Duodenal mucosa (tissue), 2 donors: Measurements from ENCODE around the gene MTCL3.
A peak's percentile ranks its signal among the peaks of the same experiment; 100 is the strongest.

Experiments used
- H3K27ac ChIP-seq: one replicate; pipeline ENCODE4 v1.7.0; 2013; ENCODE audit warnings: low read depth, low read length
- H3K27me3 ChIP-seq, 2 donors: one replicate each; pipeline ENCODE4 v1.7.0; 2013; ENCODE audit warnings: low read length in 2 of 2, control low read depth in 1 of 2; ENCODE audit not compliant: insufficient read depth in 2 of 2, control insufficient read depth in 1 of 2
- H3K36me3 ChIP-seq, 2 donors: one replicate each; pipeline ENCODE4 v1.7.0; 2013; ENCODE audit warnings: low read length in 2 of 2, control low read depth in 1 of 2; ENCODE audit not compliant: insufficient read depth in 2 of 2, control insufficient read depth in 1 of 2
- H3K4me1 ChIP-seq, 2 donors: one replicate each; pipeline ENCODE4 v1.7.0; 2013; ENCODE audit warnings: low read length in 2 of 2, control low read depth in 1 of 2; ENCODE audit not compliant: insufficient read depth in 2 of 2, control insufficient read depth in 1 of 2
- H3K4me3 ChIP-seq, 2 donors: one replicate each; pipeline ENCODE4 v1.7.0; 2013; ENCODE audit warnings: low read length in 2 of 2, low read depth in 1 of 2
- H3K9ac ChIP-seq, 2 donors: one replicate each; pipeline ENCODE4 v1.7.0; 2013; ENCODE audit warnings: low read length in 2 of 2, low read depth in 1 of 2
- H3K9me3 ChIP-seq, 2 donors: one replicate each; pipeline ENCODE4 v1.7.0; 2013; ENCODE audit warnings: low read length in 2 of 2, control low read depth in 1 of 2; ENCODE audit not compliant: control insufficient read depth in 1 of 2

The MTCL3 gene

GRCh38 chr6:127458817-127459216 is 60.3 kb downstream of the MTCL3 start:
- no peak overlapping the region for H3K9ac ChIP-seq
- peak overlapping the region; percentile 47 for H3K27ac ChIP-seq
- H3K9me3 ChIP-seq = no peaks in the 10 kb centered on the region
- no peaks in the 10 kb centered on the region for H3K27me3 ChIP-seq
- no peaks in the 10 kb centered on the region for H3K36me3 ChIP-seq
- no peaks in the 10 kb centered on the region for H3K4me1 ChIP-seq
- H3K4me3 ChIP-seq = peak overlapping the region in 1 of 2 donors; percentile 13

GRCh38 chr6:127458222-127458621 is 60.9 kb downstream of the MTCL3 start:
- no peaks in the 10 kb centered on the region for H3K9me3 ChIP-seq
- no peak overlapping the region for H3K9ac ChIP-seq
- no peak overlapping the region for H3K27ac ChIP-seq
- no peaks in the 10 kb centered on the region for H3K36me3 ChIP-seq
- no peaks in the 10 kb centered on the region for H3K4me1 ChIP-seq
- H3K27me3 ChIP-seq = no peaks in the 10 kb centered on the region
- H3K4me3 ChIP-seq = no peak overlapping the region

- no peaks in the 10 kb centered on the region for H3K4me1 ChIP-seq
- H3K27ac ChIP-seq = no peak overlapping the region
- no peak overlapping the region for H3K9ac ChIP-seq
- no peak overlapping the region for H3K4me3 ChIP-seq
- no peaks in the 10 kb centered on the region for H3K36me3 ChIP-seq
- H3K9me3 ChIP-seq = no peaks in the 10 kb centered on the region
- no peaks in the 10 kb centered on the region for H3K27me3 ChIP-seq
These were observed 61.6 kb downstream of the MTCL3 start for GRCh38 chr6:127457456-127458064.

- Histone ChIP-seq H3K9ac (no peak overlapping the region), H3K36me3 (no peaks in the 10 kb centered on the region), H3K4me1 (no peaks in the 10 kb centered on the region), H3K4me3 (no peak overlapping the region), H3K27ac (no peak overlapping the region), H3K27me3 (no peaks in the 10 kb centered on the region), H3K9me3 (no peaks in the 10 kb centered on the region)
These were observed 62.7 kb downstream of the MTCL3 start for GRCh38 chr6:127456465-127456864.

- no peak overlapping the region for H3K4me3 ChIP-seq
- no peaks in the 10 kb centered on the region for H3K4me1 ChIP-seq
- no peak overlapping the region for H3K9ac ChIP-seq
- no peaks in the 10 kb centered on the region for H3K27me3 ChIP-seq
- H3K9me3 ChIP-seq = no peaks in the 10 kb centered on the region
- no peak overlapping the region for H3K27ac ChIP-seq
- H3K36me3 ChIP-seq = no peaks in the 10 kb centered on the region
These were observed 65.1 kb downstream of the MTCL3 start for GRCh38 chr6:127453845-127454619.

- Histone ChIP-seq H3K9me3 (no peaks in the 10 kb centered on the region), H3K9ac (no peak overlapping the region), H3K27me3 (no peaks in the 10 kb centered on the region), H3K4me1 (no peaks in the 10 kb centered on the region), H3K36me3 (no peaks in the 10 kb centered on the region), H3K27ac (no peak overlapping the region), H3K4me3 (no peak overlapping the region)
These were observed 66.3 kb downstream of the MTCL3 start for GRCh38 chr6:127452803-127453202.

GRCh38 chr6:127451388-127451787 is 67.7 kb downstream of the MTCL3 start:
- no peaks in the 10 kb centered on the region for H3K27me3 ChIP-seq
- no peaks in the 10 kb centered on the region for H3K36me3 ChIP-seq
- no peaks in the 10 kb centered on the region for H3K4me1 ChIP-seq
- H3K9me3 ChIP-seq = no peaks in the 10 kb centered on the region
- H3K27ac ChIP-seq = no peak overlapping the region
- no peak overlapping the region for H3K4me3 ChIP-seq
- H3K9ac ChIP-seq = no peak overlapping the region

GRCh38 chr6:127447780-127448179 is 71.4 kb downstream of the MTCL3 start:
- Histone ChIP-seq H3K9me3 (no peaks in the 10 kb centered on the region), H3K36me3 (no peaks in the 10 kb centered on the region), H3K9ac (no peak overlapping the region), H3K27me3 (no peaks in the 10 kb centered on the region), H3K27ac (no peak overlapping the region), H3K4me1 (no peaks in the 10 kb centered on the region), H3K4me3 (no peak overlapping the region)

- Histone ChIP-seq H3K9ac (no peak overlapping the region), H3K4me3 (no peak overlapping the region), H3K27me3 (no peaks in the 10 kb centered on the region), H3K36me3 (no peaks in the 10 kb centered on the region), H3K4me1 (no peaks in the 10 kb centered on the region), H3K27ac (no peak overlapping the region), H3K9me3 (no peaks in the 10 kb centered on the region)
These were observed 72.8 kb downstream of the MTCL3 start for GRCh38 chr6:127446356-127446755.

GRCh38 chr6:127441881-127442280 is 77.3 kb downstream of the MTCL3 start:
- Histone ChIP-seq H3K9ac (no peak overlapping the region), H3K27ac (no peak overlapping the region), H3K4me1 (no peaks in the 10 kb centered on the region), H3K9me3 (no peaks in the 10 kb centered on the region), H3K36me3 (no peaks in the 10 kb centered on the region), H3K4me3 (no peak overlapping the region), H3K27me3 (peaks cover 0 to under 1% of the 10 kb centered on the region in 2 donors)
